GM21723 (cell line): ENCODE data around the gene FBN1.

Experiments used
- ATAC-seq: cut with Tn5 transposase; IDR thresholded peaks from one replicate; pipeline ENCODE4 v1.9.1; 2021; ENCODE audit warnings: mild to moderate bottlenecking, moderate library complexity; ENCODE audit not compliant: unreplicated experiment

FBN1 gene

DNA sequence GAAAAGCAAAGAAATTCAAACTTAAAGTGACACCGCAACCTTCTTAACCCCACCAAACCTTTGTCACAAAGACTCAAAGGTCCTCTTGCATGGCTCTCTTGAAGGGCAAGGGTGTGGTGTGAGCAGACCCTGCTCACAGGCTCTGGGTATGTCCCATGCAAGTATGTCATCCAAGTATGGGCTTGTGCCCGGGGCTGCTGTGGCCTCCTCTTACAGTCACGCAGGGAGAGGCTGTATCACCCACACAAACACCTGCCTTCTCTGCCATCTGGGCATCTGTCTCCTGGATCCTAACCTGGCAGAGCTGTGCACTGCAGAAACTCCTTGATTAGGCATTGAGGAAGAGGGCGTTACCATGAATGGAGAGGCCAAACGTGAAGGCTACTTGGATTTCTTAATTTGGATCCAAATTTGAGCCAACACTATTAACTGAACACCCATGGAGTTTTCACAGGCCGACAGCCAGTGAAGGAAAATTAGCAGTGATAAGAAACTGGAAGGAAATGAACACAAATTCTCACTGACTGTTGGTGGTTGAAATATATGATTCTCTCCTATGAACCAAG, 167.6 kb downstream of the FBN1 start:
- ATAC-seq, result no peak

- ATAC-seq, result no peak
These were observed 169.7 kb downstream of the FBN1 start for GRCh38 chr15:48475600-48476395.

DNA sequence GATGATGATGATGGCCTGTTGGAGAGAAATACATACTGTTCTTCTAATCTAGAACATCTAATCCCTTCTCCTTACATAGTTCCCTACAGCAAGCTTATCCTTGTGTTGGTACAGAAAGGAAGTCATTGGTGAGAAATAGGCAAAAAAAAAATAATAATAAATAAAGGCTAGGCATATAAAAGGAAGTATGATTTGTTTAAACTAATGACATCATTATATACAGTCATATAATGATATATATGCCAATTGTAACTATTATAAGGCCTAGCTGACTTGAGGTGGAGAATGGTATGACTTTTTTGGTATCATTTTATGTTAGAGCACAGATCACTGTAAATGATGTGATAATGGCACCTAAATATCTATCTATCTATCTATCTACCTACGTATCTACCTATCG, 171.8 kb downstream of the FBN1 start:
- ATAC-seq, result no peak

DNA sequence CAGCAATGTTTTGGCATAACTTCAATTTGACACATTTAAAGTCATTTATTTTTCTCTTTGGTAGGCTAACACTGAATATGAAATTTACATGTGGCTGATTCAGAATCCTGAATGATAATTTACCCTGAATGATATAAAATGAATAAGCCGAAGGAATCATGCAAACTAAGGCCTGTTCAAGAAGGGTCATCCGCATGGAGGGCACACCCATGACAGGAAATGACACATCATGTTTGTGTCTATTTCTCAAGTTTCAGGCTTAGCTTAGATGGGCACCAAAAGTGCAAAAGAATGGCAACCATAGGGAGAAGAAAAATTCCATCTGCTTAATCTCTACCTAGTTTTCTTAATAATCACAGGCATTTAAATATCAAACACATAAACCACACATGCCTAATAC, 172.8 kb downstream of the FBN1 start:
- no peak for ATAC-seq

- no peak for ATAC-seq
These were observed 174.4 kb downstream of the FBN1 start for GRCh38 chr15:48471073-48471472.

GRCh38 chr15:48470096-48470495, 175.4 kb downstream of the FBN1 start:
- no peak for ATAC-seq

- no peak for ATAC-seq
These were observed 175.8 kb downstream of the FBN1 start for GRCh38 chr15:48469681-48470080.

GRCh38 chr15:48469271-48469670, 176.2 kb downstream of the FBN1 start:
- no peak for ATAC-seq

- ATAC-seq, result no peak
These were observed 177.7 kb downstream of the FBN1 start for GRCh38 chr15:48467801-48468200.

- no peak for ATAC-seq
These were observed 178.7 kb downstream of the FBN1 start for GRCh38 chr15:48466820-48467219.

GRCh38 chr15:48466079-48466478, 179.4 kb downstream of the FBN1 start:
- no peak for ATAC-seq

DNA sequence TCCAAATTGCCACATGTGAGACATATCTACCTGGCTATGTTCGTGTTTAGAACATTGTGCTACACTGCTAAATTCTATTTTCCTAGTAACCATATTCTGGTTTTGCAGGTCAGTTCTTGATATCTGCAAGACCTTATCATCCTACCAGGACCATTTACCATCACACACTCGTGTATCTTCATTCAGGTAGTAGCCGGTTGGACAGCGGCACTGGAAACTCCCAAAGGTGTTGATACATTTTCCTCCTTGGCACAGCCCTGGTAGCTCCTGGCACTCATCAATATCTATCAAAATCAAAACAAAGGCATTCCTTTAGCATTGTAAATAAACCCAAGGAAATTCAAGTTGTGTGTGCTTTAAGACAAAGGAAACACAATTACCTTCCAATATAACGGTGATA, 180.1 kb downstream of the FBN1 start:
- no peak for ATAC-seq

DNA sequence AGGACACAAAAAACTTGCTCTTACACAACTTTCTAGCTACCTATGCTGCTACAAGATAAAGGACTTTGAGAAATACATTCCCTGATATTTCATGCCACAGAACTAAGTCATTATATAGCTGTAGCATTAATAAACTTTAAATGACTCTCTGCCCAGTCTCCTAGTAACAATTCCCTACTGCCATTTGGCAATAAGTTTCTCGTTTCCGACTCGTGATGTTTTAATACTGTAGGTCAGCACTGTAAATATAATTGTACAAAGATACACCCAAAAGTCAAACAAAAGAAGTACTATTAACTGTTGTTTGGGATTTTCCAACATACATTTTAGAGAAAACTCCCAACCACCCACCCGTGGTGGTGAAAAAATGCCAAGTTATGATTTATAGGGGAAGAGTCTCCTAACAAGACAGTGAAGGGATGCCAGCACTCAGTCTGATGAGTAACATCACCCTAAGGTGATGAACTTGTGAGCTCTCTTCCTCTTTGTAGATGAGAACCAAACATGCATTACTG, 182.1 kb downstream of the FBN1 start:
- ATAC-seq, result no peak

- ATAC-seq, result no peak
These were observed 182.8 kb downstream of the FBN1 start for GRCh38 chr15:48462688-48463087.

GRCh38 chr15:48459571-48460442, 185.7 kb downstream of the FBN1 start:
- no peak for ATAC-seq

DNA sequence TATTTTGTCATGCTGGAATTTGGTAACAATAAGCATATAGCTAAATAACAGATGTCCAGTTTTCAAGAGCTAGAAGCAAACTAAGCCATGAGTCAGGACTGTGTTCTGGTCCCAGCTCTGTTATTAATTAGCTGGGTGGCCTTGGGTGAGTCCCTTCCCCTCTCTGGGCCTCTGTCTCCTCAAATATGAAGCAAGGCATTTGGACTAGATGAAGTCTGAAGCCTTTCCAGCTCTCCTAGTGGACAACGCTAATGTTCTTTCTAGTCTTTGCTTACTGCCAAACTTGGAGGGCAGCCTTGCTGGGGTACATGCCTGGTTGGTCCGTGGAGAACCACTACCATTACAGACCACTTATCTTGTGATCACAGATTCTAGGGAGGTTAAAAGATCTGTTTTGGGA, 186.6 kb downstream of the FBN1 start:
- no peak for ATAC-seq

- no peak for ATAC-seq
These were observed 189.4 kb downstream of the FBN1 start for GRCh38 chr15:48456134-48456533.

GRCh38 chr15:48451736-48452135, 193.8 kb downstream of the FBN1 start:
- ATAC-seq, result no peak

GRCh38 chr15:48451241-48451640, 194.3 kb downstream of the FBN1 start:
- no peak for ATAC-seq

- no peak for ATAC-seq
These were observed 195.8 kb downstream of the FBN1 start for GRCh38 chr15:48449734-48450133.

GRCh38 chr15:48447657-48448056, 197.9 kb downstream of the FBN1 start:
- no peak for ATAC-seq

GRCh38 chr15:48447058-48447457, 198.5 kb downstream of the FBN1 start:
- ATAC-seq, result no peak
